ENCODE data around the gene REPIN1. TPM values are rescaled to one million over a fixed set of nuclear protein-coding genes. Genes with fewer than 3 reads are reported as not detected.

REPIN1 gene
- total and polyA plus RNA-seq, 2 donors (not counting 1 experiment from before 2014, with no cell fraction given) = 165 to 190 TPM

DNA sequence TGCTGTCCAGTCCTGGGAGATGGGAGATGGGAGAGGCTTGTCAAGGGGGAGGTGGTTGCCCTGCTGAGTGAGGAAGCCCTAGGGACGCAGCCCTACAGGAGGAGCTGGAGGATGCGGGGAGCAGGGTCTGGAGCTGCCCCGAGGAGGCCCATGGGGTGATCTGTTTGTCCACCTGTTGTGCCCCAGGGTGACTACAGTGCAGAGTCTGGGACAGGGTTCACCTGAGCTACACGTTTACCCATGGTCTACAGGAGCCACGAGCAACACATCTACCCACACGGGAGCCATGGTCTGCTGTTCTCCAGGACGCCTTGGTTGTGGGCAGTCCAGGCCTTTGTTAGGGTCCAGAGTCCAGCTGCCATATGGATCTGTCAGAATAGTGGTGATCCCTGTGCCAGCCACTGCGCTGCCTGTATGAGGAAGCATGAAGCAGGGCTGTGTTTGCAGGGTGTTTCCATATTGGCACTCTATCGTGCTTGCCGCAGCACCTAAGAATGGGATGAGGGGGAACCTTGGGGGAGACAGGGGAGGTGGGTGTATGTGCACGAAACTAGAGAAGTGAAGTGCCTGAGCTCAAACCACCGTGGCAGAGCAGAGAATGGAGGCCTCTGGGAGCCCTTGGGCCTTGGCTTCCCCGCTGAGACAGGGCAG is 34.2 kb downstream of the REPIN1 start:
- Mint-ChIP-seq H3K4me1 (peaks cover 46% of the 10 kb centered on the region), H3K27ac (peak overlapping the region; percentile 85), H3K9me3 (ENCODE audit: insufficient read depth) (no peaks in the 10 kb centered on the region), H3K4me3 (peak overlapping the region; percentile 60), H3K27me3 (no peaks in the 10 kb centered on the region)
- H3K27me3 ChIP-seq (replicated peaks in 1 of 4; ENCODE audit: control extremely low read depth in 1 of 4, control insufficient read depth in 3 of 4, insufficient read depth in 4 of 4, low read length in 3 of 4) = no peaks in the 10 kb centered on the region
- no peak overlapping the region for H2AFZ ChIP-seq (ENCODE audit: insufficient read depth, low read depth, low read length, poor library complexity, severe bottlenecking)
- peaks cover 0 to 5% of the 10 kb centered on the region in 2 experiments for H3K36me3 ChIP-seq (replicated peaks in 1 of 2; ENCODE audit: control extremely low read depth in 1 of 2, control insufficient read depth in 1 of 2, extremely low read depth in 1 of 2, insufficient read depth in 2 of 2, low read length in 1 of 2)
- no peak overlapping the region for H3K4me2 ChIP-seq (replicated peaks; ENCODE audit: low read depth, low read length, poor library complexity, severe bottlenecking)
- H3K4me3 ChIP-seq (ENCODE audit: control extremely low read depth in 1 of 5, extremely low read depth in 1 of 5, insufficient read depth in 1 of 5, low read depth in 2 of 5, low read length in 4 of 5) = no peak overlapping the region
- ATAC-seq (ENCODE audit: low read depth) (no peak), DNase-seq (no peak)
- intact Hi-C loops (cut with micrococcal nuclease) = loop anchor here (10.0 kb wide), 1 partner anchor 978 kb away; no protein-coding TSS in a partner anchor
- CTCF ChIA-PET = interaction anchor here (1.0 to 1.7 kb wide), 4 partner anchors 18 to 46 kb away, joined by 3 to 4 read pairs (median 3); no protein-coding TSS in a partner anchor
- POLR2A ChIA-PET = interaction anchor here (0.5 to 1.5 kb wide), 3 partner anchors 12 to 34 kb away, joined by 4 to 8 read pairs (median 4); partner anchors contain the start of gene REPIN1
- no peaks in the 10 kb centered on the region for H4K20me1 ChIP-seq (ENCODE audit: control insufficient read depth, insufficient read depth, low read length, poor library complexity, severe bottlenecking)
- H3K4me1 ChIP-seq (ENCODE audit: control insufficient read depth in 2 of 2, insufficient read depth in 2 of 2, low read length in 2 of 2) = peaks cover 31 to 42% of the 10 kb centered on the region in 2 donors
- WGBS (ENCODE audit: insufficient coverage) = 96% methylated on average over 13 of the region's 13 CpGs
- peaks cover 0 to 3% (median 0%) of the 10 kb centered on the region in 3 donors for H3K9me3 ChIP-seq (ENCODE audit: control extremely low read depth in 1 of 3, control insufficient read depth in 2 of 3, insufficient read depth in 1 of 3, low read length in 2 of 3)
- H3K27ac ChIP-seq (ENCODE audit: low read length in 2 of 2) = peak overlapping the region in 1 of 2 donors; percentile 97
- no peak overlapping the region for H3K9ac ChIP-seq (ENCODE audit: low read length)
- H3K79me2 ChIP-seq (ENCODE audit: control insufficient read depth, insufficient read depth, low read length) = peaks cover 17% of the 10 kb centered on the region
- TF ChIP-seq EZH2 (IDR thresholded peaks at IDR 0.05; ENCODE audit: borderline replicate concordance, insufficient read depth, low read depth, low read length, poor library complexity, severe bottlenecking) = no peak
- TF ChIP-seq, protein P1, sequence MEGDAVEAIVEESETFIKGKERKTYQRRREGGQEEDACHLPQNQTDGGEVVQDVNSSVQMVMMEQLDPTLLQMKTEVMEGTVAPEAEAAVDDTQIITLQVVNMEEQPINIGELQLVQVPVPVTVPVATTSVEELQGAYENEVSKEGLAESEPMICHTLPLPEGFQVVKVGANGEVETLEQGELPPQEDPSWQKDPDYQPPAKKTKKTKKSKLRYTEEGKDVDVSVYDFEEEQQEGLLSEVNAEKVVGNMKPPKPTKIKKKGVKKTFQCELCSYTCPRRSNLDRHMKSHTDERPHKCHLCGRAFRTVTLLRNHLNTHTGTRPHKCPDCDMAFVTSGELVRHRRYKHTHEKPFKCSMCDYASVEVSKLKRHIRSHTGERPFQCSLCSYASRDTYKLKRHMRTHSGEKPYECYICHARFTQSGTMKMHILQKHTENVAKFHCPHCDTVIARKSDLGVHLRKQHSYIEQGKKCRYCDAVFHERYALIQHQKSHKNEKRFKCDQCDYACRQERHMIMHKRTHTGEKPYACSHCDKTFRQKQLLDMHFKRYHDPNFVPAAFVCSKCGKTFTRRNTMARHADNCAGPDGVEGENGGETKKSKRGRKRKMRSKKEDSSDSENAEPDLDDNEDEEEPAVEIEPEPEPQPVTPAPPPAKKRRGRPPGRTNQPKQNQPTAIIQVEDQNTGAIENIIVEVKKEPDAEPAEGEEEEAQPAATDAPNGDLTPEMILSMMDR (IDR thresholded peaks at IDR 0.05) = no peak
